AG08395 (cell line): ENCODE data around the gene CCNG1.

ENCODE experiments used
- DNase-seq: peaks from one replicate; pipeline ENCODE4 v3.0.0; 2012; ENCODE audit warnings: mixed read lengths, low spot score

The CCNG1 gene

GRCh38 chr5:163489745-163490075, 52.3 kb downstream of the CCNG1 start:
- no peak for DNase-seq
